Endothelial cell of umbilical vein (primary cell): ENCODE measurements around the gene DSG1.

ENCODE experiments used
- CTCF ChIP-seq, 2 donors: IDR thresholded peaks; 1 replicate in 1 of 2; 2 replicates in 1 of 2; pipeline ENCODE4 v1.5.1; 2011; ENCODE audit warnings: low read length in 2 of 2, mild to moderate bottlenecking in 2 of 2, moderate library complexity in 2 of 2, control low read depth in 1 of 2, inconsistent platforms in 1 of 2, low read depth in 1 of 2; ENCODE audit not compliant: insufficient read depth in 1 of 2; ENCODE audit errors: extremely low read depth in 1 of 2
- POLR2A ChIP-seq: IDR thresholded peaks from 2 replicates; pipeline ENCODE4 v1.6.1; 2012; ENCODE audit warnings: low read depth, mild to moderate bottlenecking, control low read depth, low read length
- POLR2AphosphoS5 ChIP-seq: IDR thresholded peaks from 2 replicates; pipeline ENCODE4 v1.6.1; 2012; ENCODE audit warnings: low read depth, mild to moderate bottlenecking, control low read depth, low read length, moderate library complexity; ENCODE audit not compliant: insufficient read depth

GRCh38 chr18:31274931-31275330 is 43.0 kb upstream of the DSG1 start:
- TF ChIP-seq POLR2A: no peak
- no peak for TF ChIP-seq CTCF (IDR thresholded peaks at IDR 0.05; ENCODE audit: extremely low read depth in 1 of 2, insufficient read depth in 1 of 2, low read depth in 1 of 2, low read length in 2 of 2)
- TF ChIP-seq POLR2AphosphoS5: no peak
